Glomerular endothelial cell (primary cell): Measurements from ENCODE around the gene NR5A2. TPM values are rescaled to one million over a fixed set of nuclear protein-coding genes. Genes with fewer than 3 reads are reported as not detected.

Experiments used
- DNase-seq: peaks from one replicate; pipeline ENCODE4 v3.0.0-alpha.2; 2011; ENCODE audit warnings: low read depth, low spot score; ENCODE audit errors: extremely low read depth
- total RNA-seq: library from RNA; depleted of rRNA; stranded (reverse); fragments of >200 nt; gene quantifications from 2 replicates; pipeline ENCODE4 v1.2.3, GENCODE V29; 2015

Gene NR5A2
- 18.1 and 27.9 TPM in 2 replicates for total RNA-seq

DNA sequence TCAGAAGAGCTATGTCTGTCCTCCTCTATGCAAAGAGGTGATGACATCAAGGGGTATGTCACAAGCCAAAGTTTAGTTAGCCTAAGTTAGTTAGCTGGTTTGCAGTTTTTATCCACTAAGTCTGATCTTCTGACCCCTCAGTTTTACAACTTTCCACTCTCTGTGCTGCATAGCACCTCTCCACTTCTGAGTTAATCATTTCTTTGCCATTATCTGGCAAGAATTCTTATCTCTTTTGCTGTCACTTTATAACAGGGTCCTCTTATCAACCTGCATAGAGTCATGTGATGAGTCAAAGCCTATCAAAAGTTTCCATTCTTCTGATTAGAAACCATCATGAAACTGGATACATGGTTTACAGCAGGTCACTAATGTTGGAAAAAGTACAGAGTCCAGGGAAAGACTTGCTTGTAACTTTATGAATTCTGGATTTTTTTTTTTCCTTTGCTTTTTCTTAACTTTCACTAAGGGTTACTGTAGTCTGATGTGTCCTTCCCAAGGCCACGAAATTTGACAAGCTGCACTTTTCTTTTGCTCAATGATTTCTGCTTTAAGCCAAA, at the start of gene NR5A2:
Gene NR5A2 (plus strand): TSS at position 447 of the 560 bp plus-strand sequence. CDS start 138 bp downstream, outside the sequence.
- no peak for DNase-seq

DNA sequence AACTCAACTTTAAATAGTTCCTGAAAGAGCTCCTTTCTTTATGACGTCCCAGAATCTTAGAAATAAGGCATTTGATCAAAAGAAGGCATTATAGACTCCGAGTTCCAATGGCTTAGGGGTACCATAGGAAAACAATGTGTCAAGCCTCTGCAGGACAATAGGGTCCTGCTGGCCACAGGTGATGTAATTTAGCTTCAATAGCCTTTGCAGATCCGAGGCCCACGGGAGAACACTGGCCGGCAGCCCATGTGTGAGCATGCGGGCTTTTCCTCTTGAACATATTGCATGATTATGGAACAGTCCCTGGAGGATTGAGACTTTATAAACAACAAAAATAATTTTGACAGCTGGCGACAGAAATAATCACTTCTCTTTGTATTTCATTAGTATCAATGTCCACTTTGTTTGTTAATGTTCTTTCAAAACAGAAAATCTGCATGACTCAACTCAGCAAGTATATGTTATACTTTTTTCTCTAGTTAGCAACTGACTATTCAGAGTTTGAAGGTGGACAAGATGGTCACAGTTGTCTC, 49.0 kb upstream of the NR5A2 start:
- DNase-seq: no peak

DNA sequence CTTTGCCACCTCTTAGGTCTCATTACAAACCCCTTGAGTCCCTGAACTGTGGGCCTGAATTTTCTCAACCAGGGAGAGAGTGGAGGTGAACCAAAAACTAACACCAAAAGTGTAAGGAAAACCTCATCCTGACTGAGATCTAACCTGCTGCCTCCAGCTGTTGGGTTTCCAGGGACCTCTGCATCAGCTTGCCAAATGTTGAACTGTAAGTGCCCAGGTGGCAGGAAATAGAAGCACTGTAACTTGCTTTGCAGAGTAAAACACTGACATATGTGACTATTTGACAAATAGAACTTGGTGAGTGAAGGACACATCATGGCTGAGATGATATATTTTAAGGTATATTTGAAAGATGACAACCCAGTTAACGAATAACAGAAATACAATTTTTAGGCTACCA, 48.4 kb upstream of the NR5A2 start:
- no peak for DNase-seq

DNA sequence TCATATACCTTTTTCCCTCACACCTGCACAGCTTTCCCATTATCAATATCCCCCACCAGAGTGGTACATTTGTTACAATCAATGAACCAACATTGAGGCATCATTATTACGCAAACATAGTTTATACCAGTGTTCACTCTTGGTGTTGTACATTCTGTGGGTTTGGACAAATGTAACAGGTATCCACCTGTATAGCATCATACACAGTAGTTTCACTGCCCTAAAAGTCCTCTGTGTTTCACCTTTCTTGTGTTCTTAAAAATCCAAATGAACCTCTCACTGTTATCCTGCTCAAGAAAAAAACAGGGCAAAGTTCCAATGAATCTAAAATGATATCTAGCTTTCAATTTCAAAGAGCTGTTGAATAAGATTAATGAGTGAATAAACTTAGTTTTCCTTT, 45.9 kb upstream of the NR5A2 start:
- no peak for DNase-seq

DNA sequence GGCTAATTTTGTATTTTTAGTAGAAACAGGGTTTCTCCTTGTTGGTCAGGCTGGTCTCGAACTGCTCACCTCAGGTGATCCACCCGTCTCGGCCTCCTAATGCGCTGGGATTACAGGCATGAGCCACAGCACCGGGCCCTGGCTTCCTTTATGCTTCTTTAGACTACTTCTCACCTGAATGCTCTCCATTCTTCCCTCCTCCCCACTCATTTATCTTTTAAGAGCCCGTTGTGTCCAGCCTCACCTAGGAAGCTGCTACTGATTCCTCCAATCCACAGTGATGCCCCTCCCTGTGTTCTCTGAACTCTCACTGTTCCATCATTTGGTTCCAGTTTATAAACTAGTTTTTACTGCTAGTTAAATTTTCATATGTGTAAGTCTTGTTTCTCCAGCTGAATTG, 44.9 kb upstream of the NR5A2 start:
- no peak for DNase-seq

DNA sequence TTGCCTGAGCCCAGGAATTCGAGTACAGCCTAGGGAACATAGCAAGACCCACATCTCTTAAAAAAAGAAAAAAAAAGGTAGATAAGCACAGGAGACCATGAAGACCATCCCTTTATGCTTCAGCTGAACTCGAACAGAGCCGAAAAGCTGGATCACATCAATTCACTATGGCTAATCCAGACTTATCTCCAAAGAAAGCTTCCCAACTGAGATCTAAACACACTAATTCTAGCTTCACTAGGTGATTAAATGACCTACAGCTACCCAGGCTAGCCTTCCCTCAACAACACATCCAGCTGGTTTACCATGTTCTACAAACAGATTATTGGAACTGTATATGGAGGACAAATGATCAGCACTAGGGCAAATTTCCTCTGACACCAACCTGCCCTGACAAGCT, 44.0 kb upstream of the NR5A2 start:
- DNase-seq: no peak

DNA sequence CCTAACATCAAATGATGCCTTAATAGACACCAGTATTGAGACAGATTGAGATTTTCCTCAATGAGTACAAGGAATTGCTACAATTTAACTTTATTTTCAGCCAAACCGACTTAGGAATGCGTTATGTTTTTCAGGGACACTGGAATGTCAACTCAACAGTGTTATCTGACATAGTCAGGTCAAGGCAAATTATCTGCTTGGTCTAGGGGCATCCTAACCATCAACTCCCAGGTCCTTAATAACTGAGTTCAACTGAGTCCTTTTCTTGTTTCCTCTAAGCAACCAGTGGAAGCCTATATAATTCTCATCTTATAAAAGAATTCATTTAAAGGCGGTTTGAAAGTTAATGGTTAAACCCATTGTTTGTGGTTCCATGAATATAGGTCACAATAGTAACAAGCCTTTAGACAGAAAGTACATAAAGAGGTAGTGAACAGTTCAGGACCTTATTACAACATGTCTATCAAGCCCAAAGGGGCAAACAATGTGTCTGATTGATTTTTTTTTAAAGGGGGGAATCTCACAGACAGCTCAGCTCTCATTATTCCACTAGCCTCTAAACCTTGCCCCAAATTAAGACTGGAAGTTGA, 32.3 kb upstream of the NR5A2 start:
- no peak for DNase-seq

DNA sequence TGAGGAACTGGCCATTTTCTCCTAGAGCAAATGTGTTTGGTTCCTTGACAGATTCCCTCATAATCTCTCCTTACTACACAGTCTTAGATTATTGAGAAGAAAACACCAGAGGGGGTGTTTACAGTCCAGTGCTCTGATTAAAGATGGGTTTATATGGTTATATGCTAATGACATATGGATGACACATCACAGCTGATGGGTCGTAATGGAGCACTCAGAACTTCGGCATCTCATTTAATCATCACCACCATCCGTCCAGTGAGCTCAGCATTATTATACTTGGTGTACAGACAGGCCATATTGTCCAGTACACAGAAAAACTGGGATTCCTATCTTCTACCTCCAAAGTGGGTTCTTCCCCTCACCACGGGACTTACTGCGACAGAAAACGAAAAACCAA, 22.3 kb upstream of the NR5A2 start:
- DNase-seq: no peak

DNA sequence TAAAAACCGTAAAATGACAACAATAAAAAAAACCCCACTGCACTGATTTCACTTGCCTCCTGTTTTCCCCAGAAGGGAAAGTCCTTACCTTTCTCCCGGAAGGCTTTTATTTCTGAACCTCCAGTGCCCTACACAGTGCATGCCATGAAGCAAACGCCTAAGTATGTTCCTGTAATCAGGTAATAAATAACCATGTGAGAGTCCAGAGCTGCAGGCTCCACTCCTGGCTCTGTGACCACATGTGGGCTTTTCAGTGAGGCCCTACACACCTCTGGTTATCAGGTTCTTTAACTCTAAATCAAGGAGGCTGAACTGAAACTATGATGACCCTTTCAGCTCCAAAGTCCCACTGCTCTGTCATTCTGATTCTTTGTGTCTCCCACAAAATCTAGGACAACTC, 20.8 kb upstream of the NR5A2 start:
- DNase-seq: no peak

DNA sequence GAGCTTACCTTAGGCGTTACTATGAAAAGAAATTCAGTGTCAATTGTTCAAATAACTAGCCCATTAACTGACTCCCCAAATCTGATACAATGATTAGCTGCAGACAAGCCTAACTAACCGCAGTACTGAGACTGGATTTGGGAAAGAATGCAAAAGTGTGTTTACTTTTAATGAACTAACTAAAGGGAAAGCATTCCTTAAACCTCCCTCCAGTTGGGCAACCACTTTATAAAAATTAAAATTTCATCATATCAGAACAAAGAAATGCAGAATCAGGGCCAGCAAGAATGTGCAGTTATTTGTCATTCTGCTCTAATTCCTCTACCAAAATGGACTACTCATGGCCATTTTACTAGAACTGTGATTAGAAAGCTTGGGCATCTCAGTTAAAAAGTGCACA, 11.7 kb upstream of the NR5A2 start:
- DNase-seq: no peak

DNA sequence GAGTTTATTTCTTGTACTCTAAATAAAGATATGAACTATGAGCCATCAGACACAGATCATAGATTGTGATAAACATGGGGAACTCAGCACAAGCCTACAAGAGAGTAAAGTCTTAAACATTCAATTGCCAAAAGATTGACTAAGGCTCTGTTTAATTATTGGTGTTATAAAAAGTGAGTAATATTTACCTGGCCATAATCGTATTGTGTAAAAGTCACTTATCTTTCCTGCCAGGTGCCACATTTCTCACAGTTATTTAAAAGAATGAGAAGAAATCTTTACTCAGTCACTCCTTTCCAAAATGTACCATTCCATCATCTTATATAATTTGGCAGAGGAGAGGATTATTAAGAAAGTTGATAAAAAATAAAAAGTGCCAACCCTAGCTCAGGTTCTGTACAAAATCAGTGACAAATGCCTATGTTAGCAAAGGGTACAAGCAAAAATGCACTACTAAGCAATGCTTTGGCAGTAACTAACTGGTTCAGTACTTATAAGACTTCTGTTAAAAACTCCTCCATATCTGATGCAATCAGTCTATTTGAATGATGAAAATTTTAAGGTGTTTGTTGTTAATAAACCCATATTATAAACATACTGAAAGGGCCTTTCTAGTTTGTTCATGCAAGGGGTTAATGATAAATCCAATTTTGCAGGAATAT, 5.8 kb upstream of the NR5A2 start:
- no peak for DNase-seq

DNA sequence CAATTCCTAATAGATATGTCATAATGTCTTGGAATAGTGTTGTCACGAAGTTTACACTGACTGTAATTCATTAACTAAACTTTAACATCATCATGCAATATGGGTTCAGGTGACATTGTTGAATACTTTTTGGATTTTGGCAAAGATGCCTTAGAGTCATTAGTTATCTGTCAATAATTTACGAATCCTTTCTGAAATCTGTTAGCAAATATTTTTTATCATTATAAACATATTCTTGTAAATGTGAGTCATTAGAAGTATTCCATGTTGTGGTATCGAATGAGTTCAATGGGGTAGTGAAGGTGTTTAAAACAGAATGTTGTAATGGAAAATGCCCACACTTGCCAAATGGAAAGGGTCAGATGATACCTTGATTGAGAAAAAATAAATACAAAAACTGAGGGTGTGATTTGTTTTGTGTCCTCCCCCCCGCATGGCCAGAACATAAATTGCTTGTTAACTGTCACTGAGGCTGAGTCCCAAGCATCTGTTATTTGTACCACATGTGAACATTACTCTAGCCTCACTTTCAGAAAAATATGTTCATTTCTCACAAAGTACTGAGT, 5.2 kb upstream of the NR5A2 start:
- DNase-seq: no peak

DNA sequence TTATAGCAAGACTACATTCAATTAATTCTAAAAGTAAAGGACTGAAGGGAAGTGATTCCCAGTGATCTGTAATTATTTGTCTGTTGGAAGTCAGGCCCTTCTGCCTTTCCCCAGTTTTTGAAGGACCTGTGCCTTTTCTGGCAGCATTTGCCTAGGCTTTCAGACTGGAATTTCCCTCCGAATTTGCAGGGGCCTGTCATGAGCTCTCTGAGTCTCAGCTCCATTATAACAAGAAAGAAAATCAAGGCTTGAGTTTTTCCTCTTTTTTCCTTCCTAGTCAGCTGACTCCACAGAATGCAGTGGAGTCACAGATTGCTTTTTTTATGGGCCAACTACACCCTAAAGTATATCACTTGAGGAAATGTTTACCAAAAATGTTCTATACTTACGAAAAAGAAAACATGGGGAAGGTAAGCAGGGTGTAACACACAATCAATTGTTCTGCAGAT, 1.1 kb downstream of the NR5A2 start:
- DNase-seq: no peak

DNA sequence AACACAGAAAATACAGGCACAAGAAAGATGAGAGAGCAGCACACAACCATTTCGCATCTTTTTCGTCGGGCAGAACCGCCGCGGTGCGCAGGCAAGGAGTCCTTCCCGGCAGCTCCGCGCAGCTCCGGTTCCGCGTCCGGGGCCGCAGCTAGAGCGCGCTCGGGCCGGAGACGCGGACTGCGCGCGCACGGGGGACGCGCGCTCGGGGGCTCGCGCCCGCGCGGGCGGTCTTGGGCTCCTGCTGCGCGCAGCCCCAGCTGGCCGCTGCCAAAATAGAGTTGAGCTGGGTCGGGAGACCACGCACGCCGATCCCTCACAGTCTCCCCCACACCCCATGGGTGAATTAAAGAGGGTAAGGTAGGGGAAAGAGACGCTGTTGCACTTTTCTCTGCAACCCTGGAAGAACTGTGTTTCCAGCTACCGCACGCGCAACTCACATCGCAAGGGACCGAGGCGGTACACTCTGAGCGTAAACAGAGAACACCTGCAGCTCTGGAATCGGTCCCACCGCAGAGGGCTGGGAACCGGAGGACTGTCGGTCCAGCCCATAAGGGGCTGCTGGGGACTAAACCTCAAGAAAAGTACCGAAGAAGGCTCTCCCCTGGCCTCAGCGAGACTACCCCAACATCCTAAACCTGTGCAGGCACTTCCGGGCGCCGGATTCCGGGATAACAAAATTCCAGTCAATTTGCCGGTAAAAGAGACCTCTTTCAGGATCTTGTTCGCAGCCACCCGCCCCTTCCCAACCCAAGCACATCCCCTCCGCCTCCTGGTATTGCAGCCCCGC, 1.7 kb downstream of the NR5A2 start:
- no peak for DNase-seq

DNA sequence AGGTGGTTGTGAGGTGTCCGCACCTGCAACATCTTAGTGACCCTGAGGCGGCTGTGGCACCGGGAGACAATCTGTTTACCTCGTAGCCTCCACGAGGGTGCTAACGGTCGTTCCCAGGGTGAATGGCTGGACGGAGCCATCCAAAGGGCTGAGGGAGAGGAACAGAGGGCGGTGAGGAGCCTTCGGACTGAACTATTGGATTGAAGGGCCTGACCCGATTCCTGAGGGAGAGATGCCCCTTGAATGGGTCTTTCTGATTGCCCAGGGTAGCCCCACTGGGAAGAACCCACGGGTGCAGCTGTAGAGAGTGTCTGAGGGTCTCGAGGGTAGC, 2.3 kb downstream of the NR5A2 start:
- no peak for DNase-seq

DNA sequence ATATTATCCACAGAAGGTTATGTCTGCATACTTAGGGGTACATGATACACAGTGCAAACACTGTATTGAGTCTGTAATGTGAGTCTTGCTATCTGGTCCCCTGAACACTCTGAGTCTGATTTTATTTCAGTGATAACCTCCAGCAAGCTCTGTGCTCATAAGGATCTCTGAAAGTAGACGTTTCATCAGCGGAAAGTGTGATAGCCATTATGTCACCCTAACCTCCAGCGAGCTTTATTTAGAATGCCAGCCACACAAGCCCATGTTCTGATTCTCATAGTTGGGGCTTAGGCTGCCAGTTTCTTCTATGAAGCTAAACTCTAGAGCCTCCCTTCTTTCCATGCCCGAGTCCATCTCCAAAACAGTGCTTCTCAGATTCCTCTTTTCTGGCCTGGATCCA, 3.3 kb downstream of the NR5A2 start:
- no peak for DNase-seq

DNA sequence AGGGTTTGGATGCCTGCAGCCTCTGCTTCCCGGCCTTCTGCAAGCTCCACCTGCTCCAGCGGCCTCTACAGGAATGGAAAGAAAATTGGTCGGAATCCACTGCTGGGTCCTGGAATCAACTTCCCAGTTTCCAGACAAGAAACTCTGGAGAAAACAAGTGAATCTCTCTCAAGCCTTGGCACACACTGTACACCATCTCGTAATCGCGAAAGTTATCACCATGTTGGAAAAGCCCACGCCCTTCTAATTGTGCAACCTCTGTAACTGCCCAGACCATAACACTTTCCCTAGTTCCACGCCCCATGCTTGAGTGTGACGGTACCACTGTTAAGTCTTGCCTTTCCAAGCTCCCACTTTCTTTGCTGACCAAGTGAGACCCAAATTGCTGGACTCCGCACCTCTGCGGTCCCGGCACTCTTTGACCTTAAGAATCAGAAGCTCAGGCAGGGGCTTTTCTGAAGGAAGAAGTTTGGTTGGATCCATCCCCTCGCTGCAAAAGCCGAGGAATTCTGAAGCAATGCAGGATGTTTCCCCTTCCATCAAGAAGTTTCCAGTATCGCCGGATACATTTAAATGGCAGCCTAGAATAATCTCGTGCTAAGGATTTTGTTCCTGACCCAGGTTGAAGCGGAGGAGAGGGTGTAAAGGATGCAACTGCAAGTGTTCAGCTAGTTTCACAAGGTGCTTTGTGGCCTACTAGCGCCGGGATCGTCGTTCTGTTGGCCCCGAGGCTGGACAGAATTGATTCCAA, 6.2 kb downstream of the NR5A2 start:
- no peak for DNase-seq

DNA sequence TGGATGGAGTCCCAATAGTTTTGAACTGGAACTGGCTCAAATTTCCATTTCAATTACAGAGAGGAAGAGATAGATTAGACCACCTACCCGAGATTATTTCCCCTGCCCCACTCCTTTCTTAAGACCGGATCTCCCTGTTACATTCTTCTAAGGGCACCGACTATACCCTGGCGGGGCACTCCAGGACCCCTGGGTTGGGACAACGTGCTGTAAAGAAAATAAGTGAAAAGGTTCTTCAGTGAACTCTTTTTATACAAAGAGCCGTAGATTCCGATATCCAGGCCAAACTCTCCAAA, 6.7 kb downstream of the NR5A2 start:
- DNase-seq: no peak

DNA sequence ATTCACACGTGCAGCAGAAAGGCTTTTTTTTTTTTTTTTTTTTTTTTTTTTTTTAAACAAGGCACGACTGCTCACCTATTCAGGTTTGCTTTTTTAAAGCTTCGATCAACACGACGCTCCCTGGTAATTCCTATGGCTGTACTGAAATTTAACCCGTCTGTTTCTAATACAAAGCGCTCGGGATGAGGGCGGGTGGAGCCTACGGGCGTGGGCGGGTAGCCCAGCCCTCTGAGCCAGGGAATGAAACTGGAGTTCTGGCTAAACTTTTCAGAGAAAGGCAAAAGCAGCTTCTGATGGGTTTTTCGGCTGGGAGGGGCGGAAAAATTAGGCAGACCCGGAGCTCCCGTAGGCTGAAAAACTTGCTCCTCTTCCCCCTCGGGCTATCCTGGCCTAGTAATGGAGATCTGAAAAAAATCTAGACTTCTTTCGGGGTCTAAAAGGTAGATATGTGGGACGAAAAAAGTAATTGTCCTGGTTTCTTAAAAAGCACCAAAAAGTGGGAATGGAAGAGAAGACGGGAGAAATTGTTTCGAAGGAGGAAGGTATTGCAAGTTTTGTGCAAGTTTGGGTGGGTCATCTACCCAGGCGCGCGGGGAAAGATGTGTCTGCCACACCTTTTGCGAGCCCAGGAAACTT, 7.4 kb downstream of the NR5A2 start:
- DNase-seq: no peak

DNA sequence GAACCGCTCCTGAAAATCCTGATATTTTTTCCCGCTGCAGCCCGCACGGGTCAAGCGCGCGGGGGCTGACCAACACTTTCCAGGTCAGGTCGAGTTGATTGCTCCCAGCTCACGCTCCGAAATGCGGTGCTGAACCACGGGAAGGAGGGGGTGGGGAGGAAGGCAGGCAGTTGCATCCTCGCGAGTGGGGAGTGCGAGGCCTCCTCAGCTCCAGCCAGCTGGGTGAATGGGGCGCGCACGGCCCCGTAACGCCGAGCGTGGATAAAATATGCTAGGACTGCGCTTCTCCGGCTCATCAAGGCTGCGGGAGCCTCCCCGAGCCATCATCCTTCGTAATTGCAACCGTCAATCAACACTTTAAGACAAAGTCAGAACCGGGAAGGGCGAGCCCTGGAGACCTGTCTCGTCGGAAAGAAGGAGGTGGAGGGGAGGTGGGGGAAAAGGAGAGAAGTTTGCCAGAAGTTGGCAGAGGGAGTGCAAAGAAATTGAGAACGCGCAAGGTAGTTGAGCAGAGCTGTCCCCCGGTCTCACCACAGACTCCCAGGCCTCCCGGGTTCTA, 8.0 kb downstream of the NR5A2 start:
- no peak for DNase-seq
